GM19455 (cell line): ENCODE results near the gene RERE.

ENCODE experiments used
- ATAC-seq: cut with Tn5 transposase; IDR thresholded peaks from one replicate; pipeline ENCODE4 v1.9.1; 2021; ENCODE audit not compliant: unreplicated experiment

Gene RERE

DNA sequence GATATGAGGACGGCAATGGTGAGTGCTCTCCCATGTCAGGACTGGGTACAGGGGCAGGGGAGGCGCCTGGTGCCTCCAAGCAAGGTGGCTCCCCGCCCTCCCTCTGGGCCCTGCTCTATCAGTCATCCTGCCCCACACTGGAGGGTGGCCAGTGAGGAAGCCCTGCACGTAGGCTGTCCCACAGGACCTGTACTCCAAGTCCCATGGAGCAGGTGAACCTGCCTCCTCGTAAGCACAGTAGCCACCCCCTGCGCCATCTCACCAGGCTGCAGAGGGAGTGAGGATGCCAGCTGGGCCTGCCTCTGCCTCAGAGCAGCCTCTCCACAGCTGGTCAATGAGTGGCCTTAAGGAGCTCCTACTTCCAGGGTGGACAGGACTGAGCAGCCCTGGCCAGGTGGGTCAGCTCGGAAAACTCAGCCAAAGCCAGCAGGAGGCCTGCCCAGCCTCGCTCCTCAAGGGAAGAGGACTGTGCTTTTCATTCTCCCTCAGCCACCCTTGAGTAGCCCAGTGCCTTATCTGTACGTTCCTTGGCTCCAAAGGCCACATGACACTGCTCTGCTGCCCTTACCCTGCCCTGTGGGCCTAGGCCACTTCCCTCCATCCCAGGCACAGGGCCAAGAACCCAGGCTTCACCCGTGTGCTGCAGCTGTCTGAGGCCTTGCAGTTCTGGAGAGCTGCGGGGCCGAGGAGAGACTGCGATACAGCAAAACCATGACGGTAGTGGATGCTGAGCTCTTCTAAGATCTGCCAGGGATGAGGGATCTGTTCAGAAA is 459.9 kb downstream of the RERE start:
- ATAC-seq: no peak

GRCh38 chr1:8356256-8357209 is 460.9 kb downstream of the RERE start:
- no peak for ATAC-seq

DNA sequence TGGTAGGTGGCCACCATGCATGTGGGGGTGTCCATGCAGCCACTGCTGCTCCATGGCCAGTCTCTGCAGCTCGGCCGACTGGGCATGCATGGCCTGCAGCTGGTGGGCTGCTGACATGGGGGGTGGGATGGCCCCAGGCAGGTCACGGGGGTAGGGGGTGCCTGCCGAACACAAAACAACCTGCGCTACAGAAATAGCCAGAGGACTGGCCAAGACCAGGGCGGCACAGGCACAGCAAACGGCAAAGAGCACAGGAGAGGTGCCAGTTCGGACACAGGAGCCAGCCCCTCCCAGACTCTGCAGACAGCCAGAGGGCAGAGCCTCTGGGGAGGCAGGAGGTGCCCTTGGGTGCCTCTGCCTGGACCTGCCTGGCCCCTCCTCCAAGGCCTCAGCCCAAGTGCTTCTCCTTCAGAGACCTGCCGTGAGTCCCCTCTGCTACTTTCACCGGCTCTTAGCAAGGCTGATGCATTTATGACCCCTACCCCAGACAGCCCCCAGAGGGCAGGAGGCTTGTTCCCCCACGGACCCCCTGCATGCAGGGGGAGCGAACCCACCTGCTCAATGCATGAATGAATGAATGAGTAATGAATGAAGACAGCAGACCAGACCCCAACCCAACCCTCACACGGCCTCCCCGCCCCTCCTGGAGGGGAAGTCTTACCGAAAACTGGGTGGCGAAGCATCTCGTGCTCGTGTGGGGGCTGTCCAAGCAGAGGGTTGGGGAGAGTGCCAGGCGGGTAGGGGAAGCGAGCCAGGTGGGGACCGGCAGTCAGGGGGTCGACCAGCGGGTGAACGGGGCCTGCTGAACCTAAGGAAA is 461.8 kb downstream of the RERE start:
- no peak for ATAC-seq

GRCh38 chr1:8354038-8354437 is 463.4 kb downstream of the RERE start:
- ATAC-seq: no peak

- no peak for ATAC-seq
These were observed 464.3 kb downstream of the RERE start for GRCh38 chr1:8352886-8353785.

DNA sequence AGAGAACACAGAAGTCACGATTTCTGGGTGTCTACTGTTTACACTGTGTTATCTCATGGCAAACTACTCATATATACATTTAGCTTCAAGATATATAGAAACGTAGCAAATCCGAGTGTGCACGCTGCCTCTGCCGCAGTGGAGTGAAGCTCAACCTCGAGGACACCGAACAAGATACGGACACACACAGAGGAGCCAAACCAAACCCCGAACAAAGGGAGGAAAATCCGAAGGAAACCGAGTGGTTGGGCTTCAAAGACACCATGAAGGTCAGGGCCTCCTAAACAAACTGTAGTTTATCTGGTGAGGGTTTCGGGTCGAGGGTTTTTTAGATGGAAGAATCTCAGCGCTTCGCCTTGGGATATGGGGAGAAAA is 465.0 kb downstream of the RERE start:
- ATAC-seq: no peak

GRCh38 chr1:8351693-8352470 is 465.6 kb downstream of the RERE start:
- no peak for ATAC-seq

- ATAC-seq: no peak
These were observed 466.3 kb downstream of the RERE start for GRCh38 chr1:8350914-8351684.

- no peak for ATAC-seq
These were observed 467.5 kb downstream of the RERE start for GRCh38 chr1:8349961-8350360.

- ATAC-seq: no peak
These were observed 468.0 kb downstream of the RERE start for GRCh38 chr1:8349473-8349865.

GRCh38 chr1:8348777-8349472 is 468.5 kb downstream of the RERE start:
- ATAC-seq: no peak

DNA sequence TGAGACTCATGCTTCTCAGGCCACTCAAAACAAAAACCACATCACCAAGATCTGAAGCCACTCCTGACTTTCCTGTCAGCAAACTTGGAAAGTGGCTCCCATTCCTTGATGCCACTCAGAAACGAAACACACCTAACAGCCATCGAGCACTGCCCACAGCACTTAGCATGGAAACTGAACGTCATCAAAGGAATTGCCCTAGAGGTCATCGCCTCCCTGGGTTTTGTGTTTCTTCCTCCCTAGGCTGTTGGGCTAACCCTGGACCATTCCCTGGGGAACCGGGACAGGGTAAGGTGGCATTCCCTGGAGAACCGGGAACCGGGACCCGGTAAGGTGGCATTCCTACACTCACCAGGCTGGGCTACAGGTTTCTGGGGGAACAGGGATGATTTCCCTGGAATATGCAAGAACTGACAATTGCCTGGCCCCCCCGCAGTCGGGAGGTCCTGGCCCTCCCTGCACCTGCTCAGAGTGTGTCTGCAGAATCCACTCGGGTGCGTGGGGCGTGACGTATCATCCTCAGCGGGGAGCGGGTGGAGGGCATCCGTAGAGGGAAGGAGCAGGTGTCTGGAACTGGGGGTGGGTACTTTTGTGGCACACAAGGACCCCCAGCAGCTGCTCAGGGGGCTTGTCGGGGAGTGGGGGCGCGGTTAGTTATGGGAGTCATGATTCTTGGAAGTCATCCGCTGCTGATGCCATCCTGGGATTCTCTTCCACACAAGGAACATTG is 469.2 kb downstream of the RERE start:
- no peak for ATAC-seq

DNA sequence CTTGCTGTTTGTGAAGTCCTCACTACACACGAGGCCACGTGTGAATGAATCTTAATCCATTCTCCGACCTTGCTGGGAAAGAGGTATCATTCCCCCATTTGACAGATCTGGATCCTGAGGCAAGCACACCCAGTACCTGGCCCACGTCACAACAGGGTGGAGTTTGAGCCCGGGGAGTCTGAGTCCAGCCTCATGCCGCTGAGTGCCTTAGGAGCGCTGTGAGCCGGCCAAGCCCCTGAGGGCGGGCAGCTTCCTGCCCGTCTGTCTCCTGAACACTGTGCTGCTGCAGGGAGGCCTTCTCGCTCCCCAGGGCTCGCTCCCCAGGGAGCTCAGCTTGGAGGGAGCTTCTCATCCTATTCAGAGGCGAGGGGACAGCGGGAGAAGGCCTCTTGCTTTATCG is 469.8 kb downstream of the RERE start:
- no peak for ATAC-seq

DNA sequence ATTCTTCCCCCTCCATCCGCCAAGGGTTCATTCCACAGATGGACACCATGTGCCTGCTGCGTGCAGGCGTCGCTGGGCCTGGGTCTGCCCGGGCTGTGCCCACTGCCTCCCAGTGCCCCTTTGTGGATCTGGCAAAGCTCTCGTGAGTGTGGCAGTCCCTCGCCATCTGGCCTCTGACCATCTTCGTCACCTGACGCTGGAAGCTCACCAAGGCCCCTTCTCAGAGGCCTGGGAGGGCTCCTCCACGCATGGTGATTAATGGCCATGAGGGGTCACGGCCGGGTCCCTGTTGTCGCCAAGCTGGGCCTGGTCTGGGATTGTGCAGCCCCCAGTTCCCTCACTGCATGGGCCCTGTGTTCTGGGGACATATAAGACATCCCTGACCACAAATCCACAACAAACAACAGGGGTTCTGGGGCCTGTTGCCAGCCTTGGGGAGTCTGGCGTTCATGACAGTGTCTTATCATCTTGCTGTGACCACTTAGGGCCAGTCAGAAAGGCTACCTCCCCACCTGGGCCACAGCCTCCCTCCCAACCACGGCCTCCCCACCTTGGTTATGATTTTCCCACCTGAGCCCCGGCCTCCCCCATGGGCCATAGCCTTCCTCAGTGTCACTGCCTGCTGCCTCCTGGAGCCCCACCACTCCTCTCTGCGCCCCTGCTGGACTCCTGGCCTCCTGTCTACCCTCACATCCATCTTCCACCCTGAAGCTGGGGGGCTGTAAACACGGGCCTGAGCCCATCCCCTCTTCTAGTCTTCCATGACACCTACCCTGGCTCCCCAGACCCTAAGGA is 471.6 kb downstream of the RERE start:
- ATAC-seq: no peak

DNA sequence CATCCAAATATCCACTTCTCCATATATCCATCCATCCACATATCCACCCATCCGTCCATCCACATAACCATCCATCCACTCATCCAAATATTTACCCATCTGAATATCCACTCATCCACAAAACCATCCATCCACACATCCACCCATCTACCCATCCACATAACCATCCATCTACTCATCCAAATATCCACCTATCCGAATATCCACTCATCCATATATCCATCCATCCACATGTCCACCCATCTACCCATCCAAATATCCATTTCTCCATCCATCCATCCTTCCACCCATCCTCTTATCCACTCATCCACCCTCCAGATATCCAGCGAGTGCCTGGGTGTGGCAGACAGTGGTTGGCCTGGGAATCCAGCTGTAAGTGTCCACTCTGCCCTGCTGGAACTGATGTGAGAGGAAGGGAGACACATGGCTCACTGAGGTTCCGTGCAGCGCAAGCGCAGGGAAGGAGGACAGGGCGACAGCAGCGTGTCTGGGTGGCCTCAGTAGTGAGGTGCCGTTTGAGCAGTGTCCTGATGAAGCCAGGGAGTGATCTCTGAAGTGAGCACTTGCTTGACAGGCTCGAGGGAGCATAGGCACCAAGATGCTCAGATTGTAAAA is 472.4 kb downstream of the RERE start:
- ATAC-seq: no peak

DNA sequence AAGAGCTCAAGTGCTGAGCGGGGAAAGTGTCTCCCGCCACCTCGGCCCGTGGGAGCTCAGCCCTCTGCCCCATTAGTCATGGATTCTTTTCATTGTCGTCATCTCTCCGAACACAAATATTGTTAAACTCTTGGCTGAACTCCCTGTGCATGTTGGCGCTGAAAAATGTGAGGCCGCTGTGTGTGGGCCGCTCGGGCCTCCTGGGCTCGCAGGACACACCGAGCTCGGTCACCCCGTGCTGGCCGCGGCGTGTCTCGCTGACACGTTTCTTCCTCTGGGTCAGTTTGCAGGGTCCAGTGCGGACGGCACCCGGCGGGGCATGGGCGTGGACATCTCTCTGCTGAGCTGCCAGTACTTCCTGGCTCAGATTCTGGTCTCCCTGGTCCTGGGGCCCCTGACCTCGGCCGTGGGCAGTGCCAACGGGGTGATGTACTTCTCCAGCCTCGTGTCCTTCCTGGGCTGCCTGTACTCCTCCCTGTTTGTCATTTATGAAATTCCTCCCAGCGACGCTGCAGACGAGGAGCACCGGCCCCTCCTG is 473.9 kb downstream of the RERE start:
- ATAC-seq: no peak
